Measurements from ENCODE around the gene GNG4.
"Not testable (repeated sequence)": the region's sequence is repeated elsewhere in the genome, so short reads cannot be mapped to it uniquely, and the experiment has no call there.

The GNG4 gene

DNA sequence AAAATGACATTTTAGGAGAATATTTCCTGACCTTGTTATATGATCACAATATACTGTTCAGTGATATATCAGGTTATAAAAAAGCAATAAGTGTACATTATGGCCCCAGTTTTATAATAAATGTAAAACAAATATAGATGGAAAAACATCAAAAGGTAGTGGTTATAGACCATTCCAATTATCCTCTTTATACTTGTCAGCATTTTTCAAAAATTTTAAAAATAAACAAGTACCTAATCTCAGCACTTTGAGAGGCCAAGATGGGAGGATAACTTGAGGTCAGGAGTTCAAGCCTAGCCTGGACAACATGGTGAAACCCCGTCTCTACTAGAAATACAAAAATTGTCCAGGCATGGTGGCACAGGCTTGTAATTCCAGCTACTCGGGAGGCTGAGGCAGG lies 75.7 kb downstream of the GNG4 start:
- DNase-seq, result no peak

DNA sequence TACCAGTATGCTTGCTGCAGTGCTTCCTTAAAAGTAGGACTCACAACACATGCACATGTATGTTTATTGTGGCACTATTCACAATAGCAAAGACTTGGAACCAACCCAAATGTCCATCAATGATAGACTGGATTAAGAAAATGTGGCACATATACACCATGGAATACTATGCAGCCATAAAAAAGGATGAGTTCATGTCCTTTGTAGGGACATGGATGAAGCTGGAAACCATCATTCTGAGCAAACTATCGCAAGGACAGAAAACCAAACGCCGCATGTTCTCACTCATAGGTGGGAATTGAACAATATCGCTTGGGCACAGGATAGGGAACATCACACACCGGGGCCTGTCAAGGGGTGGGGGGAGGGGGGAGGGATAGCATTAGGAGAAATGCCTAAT lies 76.6 kb downstream of the GNG4 start:
- not testable (repeated sequence) for DNase-seq

DNA sequence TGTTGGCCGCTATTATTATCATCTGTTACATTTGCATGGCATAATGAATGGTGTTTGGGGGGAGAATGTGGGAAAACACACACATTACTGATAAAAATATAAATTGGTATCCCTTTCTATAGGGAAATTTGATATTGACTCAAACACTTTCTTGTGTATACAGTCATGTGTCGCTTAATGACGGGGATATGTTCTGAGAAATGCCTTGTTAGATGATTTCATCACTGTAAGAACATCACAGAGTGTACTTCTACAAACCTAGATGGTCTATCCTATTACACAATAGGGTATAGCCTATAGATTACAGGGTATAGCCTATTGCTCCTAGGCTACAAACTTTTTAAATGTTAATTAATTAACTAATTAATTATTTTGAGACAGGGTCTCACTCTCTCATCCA lies 78.1 kb downstream of the GNG4 start:
- DNase-seq, result no peak

DNA sequence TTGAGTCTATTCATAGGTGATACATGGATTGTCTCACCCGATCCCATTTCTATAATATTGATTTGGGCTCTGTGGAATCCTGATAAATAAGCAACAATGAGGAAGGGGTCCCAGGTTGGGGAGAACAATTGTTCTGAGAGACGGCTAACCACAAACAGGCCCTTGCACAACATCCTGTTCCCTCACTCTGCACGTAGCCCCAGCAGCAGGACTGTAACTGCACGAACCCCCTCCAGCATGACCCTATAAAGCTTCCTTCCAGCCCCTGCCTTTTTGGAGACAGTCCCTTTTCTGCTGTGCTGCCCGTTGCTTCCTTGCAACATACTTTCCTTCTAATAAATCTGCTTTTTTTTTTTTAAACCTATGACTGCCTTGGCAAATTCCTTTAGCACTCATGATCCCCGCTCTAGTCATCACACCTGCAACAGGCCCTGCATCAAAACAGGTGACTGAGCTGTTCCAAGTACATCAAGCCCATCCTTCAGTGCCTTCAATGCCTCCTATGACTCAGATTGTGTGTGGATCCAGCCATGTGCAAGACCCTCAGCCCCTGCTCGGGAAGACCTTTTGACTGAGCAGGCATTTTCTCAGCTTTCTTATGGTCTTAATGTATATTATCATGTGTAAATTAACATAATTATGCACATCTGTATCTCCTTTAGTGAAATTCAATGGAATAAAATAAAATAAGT lies 81.6 kb downstream of the GNG4 start:
- DNase-seq, result no peak

DNA sequence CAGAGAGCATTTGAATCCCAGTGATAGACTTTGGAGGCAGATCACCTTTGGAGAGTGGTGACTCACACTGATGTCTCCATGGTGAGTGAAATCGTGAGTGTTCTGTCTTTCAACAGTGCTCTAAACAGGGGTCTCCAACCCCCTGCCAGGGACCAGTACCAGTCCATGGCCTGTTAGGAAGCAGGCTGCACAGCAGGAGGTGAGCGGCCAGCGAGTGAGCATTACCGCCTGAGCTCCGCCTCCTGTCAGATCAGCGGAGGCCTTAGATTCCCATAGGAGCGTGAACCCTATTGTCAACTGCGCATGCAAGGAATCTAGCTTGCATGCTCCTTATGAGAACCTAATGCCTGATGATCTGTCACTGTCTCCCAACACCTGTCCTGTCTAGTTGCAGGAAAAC lies 83.5 kb downstream of the GNG4 start:
- no peak for DNase-seq

DNA sequence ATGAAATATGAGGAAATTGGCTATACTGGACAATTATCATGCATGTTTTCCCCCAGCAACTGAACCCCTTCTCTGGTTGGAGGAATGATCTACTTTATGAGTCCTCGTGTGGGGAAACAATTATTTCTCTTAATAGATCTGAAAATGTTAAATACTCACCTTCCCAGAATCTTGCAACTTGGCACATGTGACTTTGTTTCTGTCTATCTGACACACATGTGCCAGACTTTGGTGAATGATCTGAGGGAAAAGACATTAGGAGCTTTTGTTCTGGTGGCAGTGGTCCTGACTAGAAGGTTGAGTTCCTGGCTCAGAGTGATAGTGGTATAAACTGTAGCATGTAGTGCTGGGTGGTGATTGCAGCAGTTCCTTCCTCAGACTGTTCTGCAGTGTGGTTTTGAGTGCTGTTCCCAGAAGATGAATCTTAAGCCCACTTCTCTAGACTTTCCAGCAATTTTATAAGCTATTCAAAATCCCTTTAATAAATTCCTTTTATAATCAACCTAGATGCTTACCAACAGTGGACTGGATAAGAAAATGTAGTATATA lies 86.0 kb downstream of the GNG4 start:
- no peak for DNase-seq

DNA sequence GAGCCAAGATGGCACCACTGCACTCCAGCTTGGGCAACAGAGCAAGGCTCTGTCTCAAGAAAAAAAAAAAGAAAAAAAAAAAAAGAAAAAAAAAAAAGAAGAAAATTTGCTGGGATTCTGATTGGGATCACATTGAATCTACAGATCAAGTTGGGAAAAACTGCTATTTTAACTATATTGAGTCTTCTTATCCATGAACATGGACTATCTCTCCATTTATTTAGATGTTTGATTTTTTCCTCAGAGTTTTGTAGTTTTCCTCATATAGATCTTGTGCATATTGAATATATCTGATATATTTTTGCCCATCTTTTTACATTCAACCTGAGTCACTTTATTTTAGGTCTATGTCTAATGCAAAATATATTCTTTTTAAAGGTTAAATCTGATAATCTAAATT lies 87.0 kb downstream of the GNG4 start:
- no peak for DNase-seq

DNA sequence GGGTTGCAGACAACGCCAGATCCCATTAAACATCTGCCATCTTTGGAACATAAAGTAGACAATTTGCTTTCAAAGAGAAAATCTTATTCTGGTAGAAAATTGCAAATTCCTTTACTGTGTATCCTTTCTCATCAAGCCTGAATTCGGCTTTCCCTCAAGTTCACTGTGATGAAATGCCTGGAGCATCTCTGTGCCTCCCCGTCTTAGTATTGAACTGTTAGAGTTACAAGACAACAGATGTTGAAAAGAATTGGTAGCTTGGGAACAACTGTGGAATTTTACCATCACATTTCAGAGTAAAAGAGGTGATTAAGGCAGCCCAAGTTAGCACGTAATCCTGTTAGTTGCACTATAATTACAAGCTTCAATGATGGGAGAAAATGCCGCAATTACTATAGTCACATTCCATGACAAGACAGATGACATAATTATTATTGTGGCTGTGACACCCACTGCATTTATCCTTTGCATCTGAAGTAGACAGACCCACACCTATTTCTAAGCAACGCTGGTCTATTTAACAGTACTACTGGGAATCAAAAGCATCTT lies 90.9 kb downstream of the GNG4 start:
- no peak for DNase-seq

DNA sequence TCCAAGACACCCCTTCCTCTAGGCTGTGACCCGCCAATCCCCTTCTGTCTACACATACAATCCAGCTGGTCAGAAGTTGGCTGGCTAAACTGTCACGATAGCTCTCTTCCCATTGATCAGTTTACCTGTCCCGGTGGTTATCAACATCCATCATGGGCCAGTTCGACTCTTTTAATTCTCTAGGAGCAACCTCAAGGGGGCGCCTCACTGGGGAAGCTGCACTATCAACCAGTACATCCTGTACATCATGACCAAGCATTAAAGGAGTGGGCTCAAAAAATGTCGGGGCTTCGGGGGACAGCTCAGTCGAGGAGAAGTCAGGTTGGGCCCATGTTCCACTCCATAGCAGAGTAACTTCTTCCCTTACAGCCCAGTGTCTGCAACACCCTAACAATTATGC lies 92.1 kb downstream of the GNG4 start:
- peak; percentile 4 for DNase-seq

DNA sequence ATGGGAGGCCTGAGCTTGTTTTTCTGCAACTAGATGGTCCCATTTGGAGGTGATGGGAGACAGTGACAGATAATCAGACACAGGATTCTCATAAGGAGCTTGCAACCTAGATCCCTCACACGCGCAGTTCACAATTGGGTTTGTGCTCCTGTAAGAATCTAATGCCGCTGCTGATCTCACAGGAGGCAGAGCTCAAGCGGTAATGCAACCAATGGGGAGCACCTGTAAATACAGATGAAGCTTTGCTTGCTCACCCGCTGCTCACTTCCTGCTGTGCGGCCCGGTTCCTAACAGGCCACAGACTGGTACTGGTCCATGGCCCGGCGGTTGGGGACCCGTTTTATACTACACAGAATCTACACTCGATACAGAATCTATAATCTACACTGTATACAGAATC lies 92.8 kb downstream of the GNG4 start:
- DNase-seq, result no peak

DNA sequence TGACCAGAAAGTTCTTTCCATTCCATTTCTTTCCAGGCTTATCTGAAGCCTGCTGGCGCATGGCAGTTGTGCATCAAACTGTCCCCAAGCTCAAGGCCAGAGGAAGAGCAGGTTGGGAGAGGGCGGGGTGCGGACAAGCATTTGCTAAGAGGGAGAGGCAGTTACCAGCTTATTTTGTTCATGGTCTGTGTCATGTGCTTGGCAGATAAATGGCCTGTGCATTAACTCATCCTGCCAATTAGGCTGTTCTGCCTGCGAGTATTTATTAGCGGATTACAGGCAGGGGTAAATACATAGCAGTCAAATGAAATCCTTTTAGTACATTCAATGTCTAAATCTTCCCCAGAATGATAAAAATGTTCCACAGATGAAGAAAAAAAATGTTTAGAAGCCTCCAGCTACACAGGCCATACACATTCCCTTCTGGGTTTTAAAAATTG lies 96.5 kb downstream of the GNG4 start:
- DNase-seq, result no peak

DNA sequence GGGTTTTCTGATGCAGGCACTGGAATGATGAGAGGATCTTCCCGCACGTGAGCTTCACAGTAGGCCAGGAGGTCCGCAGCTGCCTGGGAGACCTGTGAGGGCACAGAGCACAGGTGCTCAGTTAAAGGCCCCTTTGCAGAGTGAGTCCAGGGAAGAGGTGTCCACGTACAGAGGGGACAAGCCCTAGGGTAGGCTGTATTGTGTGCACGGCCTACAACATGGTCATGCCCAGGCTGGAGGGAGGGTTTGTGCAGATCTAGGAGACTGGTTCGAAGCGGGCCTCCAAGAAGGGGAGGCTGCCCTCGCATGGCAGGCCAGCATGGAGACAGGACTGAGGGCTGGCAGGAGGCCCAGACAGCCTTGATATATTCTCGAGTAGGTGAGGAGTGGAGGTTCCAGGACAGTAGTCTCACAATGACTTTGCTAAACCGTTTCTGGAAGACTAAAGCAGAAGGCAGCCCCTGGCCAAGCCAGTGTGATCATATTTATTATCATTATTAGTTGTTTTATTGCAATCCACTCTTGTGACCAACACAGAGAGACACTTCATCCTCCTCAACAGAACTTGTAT lies 97.4 kb downstream of the GNG4 start:
- DNase-seq, result no peak

DNA sequence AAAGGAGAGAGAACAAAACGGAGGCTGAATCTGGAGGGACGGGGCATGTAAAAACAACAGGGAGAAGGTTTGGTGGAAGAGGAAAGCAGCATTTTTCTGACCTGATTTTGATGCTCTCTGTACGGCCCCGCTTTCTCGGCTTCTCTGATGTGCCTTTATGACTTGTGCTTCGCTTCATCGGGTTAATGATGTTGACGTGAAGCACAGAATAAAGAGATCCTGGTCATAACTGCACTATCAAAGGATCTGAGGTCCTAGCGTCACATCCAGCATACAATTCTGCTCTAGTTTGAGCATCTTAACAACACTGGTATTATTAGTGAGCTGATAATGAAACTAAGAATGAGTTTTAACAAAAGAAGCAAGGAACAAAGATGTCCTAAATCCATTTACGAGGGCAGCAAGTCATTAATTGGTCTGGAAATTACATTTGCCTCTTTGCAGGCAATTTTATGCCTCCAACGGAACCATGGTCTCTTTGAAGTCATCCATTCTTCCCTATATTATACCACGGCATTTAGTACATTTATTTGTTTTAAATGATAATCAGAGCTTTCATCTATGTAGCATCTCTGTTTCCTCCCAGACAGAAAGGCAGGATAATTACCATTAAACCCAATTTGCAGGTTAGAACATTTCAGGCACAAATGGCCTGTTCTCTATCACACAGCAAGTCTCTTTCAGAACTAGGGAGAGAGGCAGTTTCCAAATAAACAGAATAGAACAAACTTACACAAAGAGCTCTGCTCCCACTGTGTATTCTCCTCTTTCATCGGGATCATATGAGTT lies 100.0 kb downstream of the GNG4 start:
- no peak for DNase-seq

DNA sequence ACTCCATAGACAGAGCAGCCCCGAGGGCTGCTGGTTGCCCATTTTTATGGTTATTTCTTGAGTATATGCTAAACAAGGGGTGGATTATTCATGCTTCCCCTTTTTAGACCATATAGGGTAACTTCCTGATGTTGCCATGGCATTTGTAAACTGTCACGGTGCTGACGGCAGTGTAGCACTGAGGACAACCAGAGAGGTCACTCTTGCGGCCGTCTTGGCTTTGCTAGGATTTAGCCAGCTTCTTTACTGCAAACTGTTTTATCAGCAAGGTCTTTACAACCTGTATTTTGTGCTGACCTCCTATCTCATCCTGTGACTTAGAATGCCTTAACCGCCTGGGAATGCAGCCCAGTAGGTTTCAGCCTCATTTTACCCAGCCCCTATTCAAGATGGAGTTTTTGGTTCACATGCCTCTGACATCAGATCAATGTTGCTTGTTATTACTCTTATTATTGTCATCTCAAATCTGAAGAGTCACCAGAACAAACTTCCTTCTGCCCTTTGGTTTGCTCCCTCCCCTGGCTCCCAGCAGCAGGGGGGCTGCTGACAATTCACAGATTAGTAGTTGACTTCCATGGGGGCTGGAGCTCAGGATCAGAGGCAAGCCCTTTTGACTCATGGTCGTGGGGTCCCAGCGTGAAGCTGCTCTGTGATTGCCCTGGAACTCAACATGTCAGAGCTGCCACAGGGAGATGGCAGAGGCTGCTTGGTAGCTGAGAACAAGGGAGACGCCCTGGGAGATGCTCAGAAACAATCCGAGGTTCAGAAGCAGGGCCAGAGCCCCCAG lies 103.0 kb downstream of the GNG4 start:
- DNase-seq, result not testable (repeated sequence)

DNA sequence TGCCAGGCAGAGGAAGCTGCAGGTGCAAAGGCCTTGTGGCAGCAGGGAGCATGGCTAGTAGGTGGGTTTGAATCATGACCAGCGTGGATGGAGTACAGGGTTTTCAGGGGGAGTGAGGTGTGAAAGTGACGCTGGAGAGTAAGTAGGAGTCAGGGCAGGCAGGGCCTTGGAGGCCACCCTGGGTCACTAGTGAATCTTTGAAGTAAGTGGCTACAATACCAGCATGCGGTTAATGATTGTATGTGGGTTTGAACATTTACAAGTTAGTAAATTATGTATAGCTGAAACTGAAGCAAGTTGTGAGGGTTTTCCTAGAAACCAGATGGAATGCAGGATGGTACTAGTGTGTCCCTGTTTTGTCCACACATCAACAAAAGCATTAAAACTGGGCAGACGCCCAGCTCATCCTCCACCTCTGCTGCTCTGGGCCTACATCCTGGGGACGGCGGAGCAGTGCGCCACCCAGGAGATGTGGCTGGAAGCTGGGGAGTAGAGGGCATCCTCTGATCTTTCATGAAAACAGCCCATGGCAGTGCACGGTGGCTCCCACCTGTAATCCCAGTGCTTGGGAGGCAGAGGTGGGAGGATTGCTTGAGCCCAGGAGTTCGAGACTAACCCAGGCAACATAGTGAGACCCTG lies 104.2 kb downstream of the GNG4 start:
- no peak for DNase-seq

DNA sequence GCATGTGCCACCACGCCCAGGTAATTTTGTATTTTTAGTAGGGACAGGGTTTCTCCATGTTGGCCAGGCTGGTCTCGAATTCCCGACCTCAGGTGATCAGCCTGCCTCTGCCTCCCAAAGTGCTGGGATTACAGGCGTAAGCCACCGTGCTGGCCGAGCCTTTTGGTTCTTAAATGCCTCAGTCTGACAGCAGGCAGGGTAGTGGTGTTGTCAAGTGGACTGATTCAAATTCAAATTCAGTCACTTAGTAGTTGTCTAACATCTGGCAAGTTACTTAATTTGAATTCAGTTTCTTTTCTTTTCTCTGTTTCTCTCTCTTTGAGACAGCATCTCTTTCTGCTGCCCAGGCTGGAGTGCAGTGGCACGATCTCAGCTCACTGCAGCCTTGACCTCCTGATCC lies 106.7 kb downstream of the GNG4 start:
- not testable (repeated sequence) for DNase-seq

DNA sequence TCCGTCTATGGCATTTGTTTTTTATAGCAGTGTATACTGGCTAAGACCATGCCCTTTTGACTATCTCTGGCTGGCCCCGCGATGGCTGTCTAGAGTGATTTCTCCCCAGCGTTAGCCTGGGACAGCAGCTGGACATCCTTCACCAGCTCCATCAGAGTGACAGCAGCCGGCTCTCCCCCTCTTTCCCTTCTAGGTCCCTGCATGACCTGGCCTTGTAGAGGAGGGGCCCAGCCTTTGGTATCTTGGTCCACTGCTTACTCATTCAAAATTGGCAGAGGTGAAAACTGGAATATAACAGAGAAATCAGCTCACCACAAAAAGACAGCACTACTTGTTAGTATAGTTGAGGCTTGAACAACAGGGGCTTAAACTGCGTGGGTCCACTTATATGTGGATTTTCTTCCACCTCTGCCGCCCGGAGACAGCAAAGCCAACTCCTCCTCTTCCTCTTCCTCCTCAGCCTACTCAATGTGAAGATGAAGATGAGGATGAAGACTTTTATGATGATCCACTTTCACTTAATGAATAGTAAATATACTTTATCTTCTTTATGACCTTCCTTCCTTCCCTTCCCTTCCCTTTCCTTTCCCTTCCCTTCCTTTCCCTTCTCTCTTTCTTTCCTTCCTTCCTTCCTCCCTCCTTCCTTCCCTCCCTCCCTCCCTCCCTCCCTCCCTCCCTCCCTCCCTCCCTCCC lies 116.0 kb downstream of the GNG4 start:
- DNase-seq, result no peak

DNA sequence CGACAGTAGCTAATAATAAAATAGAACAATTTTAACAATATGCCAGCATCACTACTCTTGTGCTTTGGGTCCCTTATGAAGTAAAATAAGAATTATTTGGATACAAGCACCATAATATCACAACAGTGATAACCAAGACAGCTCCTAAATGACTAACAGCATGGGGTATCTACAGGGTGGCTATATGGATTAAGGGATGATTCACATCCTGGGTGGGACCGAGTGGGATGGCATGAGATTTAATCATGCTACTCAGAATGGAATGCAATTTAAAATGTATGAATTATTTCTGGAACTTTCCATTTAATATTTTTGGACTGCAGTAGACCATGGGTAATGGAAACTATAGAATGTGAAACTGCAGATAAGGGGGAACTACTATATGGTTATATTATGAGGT lies 117.2 kb downstream of the GNG4 start:
- no peak for DNase-seq

DNA sequence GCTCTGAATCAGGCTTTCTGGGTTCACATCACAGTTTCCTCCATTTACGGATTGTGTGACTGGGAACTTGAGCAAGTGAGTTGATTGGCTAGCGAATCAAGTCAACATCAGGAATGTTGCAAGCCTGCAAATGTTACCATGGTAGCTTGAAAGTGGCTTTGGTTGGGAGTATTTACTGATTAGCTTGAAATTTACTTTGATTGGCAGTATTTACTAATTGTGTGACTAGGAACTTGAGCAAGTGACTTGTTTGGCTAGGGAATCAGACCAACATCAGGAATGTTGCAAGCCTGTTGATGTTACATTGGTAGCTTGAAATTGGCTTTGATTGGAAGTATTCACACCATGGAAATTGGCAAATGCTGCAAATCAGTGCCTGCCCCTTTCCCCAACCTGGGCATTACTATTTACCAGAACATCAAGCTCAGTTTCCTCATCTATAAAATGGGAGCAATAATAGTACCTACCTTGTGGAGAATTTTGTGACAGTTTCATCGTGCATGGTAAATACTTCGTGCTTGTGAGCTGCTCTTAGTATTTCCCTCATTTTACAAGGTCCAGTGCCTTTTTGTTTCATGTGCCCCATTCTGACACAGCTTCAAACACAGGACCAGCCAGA lies 122.3 kb downstream of the GNG4 start:
- no peak for DNase-seq

DNA sequence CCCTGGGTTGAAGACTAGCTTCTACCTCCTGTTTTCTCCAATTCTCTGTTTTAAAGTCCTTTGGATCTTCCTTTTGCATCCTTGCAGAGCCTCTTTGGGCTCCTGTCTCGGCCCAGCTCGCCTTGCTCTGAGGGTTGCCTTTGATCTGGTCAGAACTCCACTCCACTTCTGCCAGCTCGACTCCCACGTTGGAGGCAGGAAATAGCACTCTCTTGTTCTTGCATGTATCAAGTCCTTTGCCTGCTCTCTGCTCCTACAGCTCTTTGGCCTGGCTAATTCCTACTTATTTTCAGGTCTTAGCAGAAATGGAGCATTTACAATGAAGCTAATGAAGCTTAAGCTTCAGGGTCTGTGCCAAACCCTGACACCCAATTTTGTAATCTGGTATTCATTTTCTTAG lies 124.3 kb downstream of the GNG4 start:
- no peak for DNase-seq

DNA sequence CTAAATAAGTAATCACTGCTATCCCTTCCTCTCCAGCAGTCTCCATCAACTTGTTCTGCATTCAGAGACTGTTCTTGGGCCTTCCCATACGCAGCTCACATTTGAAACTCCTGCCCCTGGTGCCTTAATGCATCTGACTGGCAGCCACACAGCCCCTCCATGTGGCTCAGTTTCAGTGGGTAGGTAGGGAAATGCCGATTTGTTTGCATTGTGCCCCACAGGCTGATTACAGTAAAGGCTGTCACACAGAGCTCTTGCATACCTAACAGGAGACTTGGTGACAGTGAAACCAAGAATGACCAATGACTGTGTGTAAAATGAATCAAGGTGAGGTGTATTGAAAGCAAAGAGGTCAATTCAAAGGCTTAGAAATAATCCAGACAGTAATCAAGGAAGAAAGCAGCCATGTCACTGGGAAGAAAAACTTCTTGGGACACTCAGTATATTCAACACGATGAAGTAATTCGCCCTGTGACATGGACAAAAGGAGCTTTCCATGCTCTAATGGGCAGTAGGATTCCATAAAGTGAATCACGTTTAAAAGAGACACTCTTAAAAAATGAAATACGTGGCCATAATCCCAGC lies 132.6 kb downstream of the GNG4 start:
- DNase-seq, result no peak

All from stimulated activated CD4-positive, alpha-beta T cell treated with anti-CD3 and anti-CD28 coated beads, Interleukin-12 subunit alpha, Interleukin-12 subunit beta, amount 100 ng/mL, for 4 hours (primary cell).